Measurements from ENCODE around the gene QSOX2. TPM values are rescaled to one million over a fixed set of nuclear protein-coding genes. Genes with fewer than 3 reads are reported as not detected.

Gene QSOX2
- total RNA-seq, 1 experiment from 2014 or later = 9.9 TPM

DNA sequence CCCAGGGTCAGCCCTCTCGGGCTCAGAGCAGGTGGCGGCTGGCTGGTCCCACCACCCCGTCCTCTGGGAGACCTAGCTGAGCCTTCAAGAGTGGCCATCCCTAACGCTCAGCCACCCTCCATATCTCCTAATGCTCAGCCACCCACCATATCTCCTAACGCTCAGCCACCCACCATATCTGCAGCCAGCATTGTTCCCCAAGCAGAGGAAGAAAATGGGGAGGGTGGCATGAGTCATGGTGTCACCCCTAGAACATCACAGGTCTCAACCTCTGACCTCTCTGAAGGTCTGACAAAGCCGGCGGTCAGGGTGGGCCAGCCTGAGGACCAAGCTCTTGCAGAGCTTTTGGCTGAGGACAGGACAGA lies 55.4 kb downstream of the QSOX2 start:
- Histone ChIP-seq H3F3A (ENCODE audit: low read length, unreplicated experiment) (no peaks in the 10 kb centered on the region), H3K27me3 (ENCODE audit: low read length) (peaks cover 9% of the 10 kb centered on the region; the same call in 1 of the 2 replicates), H3K27ac (ENCODE audit: low read length) (no peak overlapping the region), H2AFZ (ENCODE audit: low read length) (no peak overlapping the region), H3K9ac (ENCODE audit: low read length) (no peak overlapping the region), H3K9me3 (ENCODE audit: low read length) (no peaks in the 10 kb centered on the region), H3K79me2 (ENCODE audit: low read length) (no peaks in the 10 kb centered on the region), H3K4me3 (ENCODE audit: low read length) (no peak overlapping the region), H4K20me1 (ENCODE audit: low read length) (no peaks in the 10 kb centered on the region), H3K9me2 (replicated peaks; ENCODE audit: low read length) (no peaks in the 10 kb centered on the region), H3K4me2 (ENCODE audit: low read length) (no peak overlapping the region), H3K4me1 (ENCODE audit: insufficient read depth, low read length) (no peaks in the 10 kb centered on the region), H3K36me3 (ENCODE audit: low read depth, low read length) (no peaks in the 10 kb centered on the region)
- BruUV-seq (replicated peaks) = no TSS peak
- TF ChIP-seq EZH2 (IDR thresholded peaks at IDR 0.05; ENCODE audit: low read length, unreplicated experiment) (no peak), CTCF (conservative IDR thresholded peaks at IDR 0.05; ENCODE audit: low read depth, low read length) (no peak), EZH2phosphoT487 (IDR thresholded peaks at IDR 0.05; ENCODE audit: borderline replicate concordance, low read length) (no peak)
- ATAC-seq = no peak
- intact Hi-C loops (cut with micrococcal nuclease) = no loop called here
- ChIA-PET POLR2A (ENCODE audit: unreplicated experiment) (no interaction called here), CTCF (no interaction called here)
- no peak for DNase-seq

DNA sequence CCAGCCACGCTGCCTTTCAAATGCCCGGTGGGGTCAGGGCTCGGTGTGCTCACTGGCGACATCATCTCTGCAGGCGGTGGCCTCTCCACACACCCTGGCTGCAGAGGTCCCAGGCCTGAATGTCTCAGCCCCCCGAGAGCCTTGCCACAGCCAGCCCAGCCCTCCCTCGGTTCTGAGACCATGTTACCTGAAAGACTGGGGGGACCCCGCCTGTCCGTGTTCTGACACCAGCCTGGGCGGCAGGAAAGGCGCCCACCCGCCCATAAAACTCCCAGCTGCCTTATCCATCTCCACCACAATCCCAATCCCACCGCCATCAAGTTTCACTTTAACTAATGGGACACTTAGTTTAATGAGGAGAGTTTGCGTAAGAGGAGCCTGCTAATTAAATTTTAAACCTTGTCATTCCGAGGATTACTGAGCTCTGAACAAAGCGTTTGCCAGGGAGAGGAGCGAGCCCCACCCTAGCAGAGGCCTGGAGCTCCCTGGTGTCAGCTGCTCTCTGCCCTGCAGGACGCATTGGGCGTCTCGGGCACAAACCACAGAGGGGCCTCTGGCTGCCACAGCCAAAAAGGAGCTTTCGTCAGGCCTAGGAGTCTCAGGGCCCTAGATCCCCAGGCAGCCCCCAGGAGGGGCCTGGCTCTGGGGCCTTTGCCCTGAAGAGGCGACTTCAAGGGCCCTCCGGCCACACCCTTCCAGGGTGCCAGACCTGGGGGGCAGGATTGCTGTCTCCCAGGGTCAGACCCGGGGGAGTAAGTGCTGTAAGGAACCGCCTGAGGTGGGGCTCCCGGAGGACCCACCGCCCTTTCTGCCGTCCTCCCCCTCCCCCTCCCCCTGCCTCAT lies 56.0 kb downstream of the QSOX2 start:
- ChIA-PET CTCF (no interaction called here), POLR2A (ENCODE audit: unreplicated experiment) (no interaction called here)
- Histone ChIP-seq H3K4me2 (ENCODE audit: low read length) (no peak overlapping the region), H3K36me3 (ENCODE audit: low read depth, low read length) (no peaks in the 10 kb centered on the region), H3K9ac (ENCODE audit: low read length) (no peak overlapping the region), H2AFZ (ENCODE audit: low read length) (no peak overlapping the region), H3F3A (ENCODE audit: low read length, unreplicated experiment) (no peaks in the 10 kb centered on the region), H4K20me1 (ENCODE audit: low read length) (no peaks in the 10 kb centered on the region), H3K27me3 (ENCODE audit: low read length) (peaks cover 15% of the 10 kb centered on the region), H3K9me2 (replicated peaks; ENCODE audit: low read length) (no peaks in the 10 kb centered on the region), H3K27ac (ENCODE audit: low read length) (no peak overlapping the region), H3K4me1 (ENCODE audit: insufficient read depth, low read length) (no peaks in the 10 kb centered on the region), H3K4me3 (ENCODE audit: low read length) (no peak overlapping the region), H3K79me2 (ENCODE audit: low read length) (no peaks in the 10 kb centered on the region), H3K9me3 (ENCODE audit: low read length) (no peaks in the 10 kb centered on the region)
- ATAC-seq = no peak
- no peak for DNase-seq
- TF ChIP-seq EZH2 (IDR thresholded peaks at IDR 0.05; ENCODE audit: low read length, unreplicated experiment) (no peak), CTCF (conservative IDR thresholded peaks at IDR 0.05; ENCODE audit: low read depth, low read length) (no peak)
- intact Hi-C loops (cut with micrococcal nuclease) = no loop called here
- BruUV-seq (replicated peaks) = no TSS peak

Measured in PC-3 (cell line).